Parathyroid adenoma (tissue), 2 donors: ENCODE results near the gene SLC35A5.

Experiments used
- H2AFZ ChIP-seq: fragments of 300-600 bp; sonication (generic); one replicate; pipeline ENCODE4 v1.7.0; 2017; ENCODE audit warnings: antibody characterized with exemption, mild to moderate bottlenecking
- H3K27ac ChIP-seq: fragments of 300-600 bp; sonication (generic); one replicate; pipeline ENCODE4 v1.7.0; 2017
- H3K27me3 ChIP-seq: fragments of 300-600 bp; sonication (generic); one replicate; pipeline ENCODE4 v1.7.0; 2017; ENCODE audit warnings: low read length; ENCODE audit not compliant: control insufficient read depth, insufficient read depth
- H3K36me3 ChIP-seq: fragments of 300-600 bp; sonication (generic); one replicate; pipeline ENCODE4 v1.7.0; 2017; ENCODE audit warnings: low read length; ENCODE audit not compliant: control insufficient read depth, insufficient read depth
- H3K4me1 ChIP-seq: fragments of 300-600 bp; sonication (generic); one replicate; pipeline ENCODE4 v1.7.0; 2017; ENCODE audit warnings: control low read depth
- H3K4me2 ChIP-seq: fragments of 300-600 bp; sonication (generic); one replicate; pipeline ENCODE4 v1.7.0; 2017; ENCODE audit warnings: low read length
- H3K4me3 ChIP-seq: fragments of 300-600 bp; sonication (generic); one replicate; pipeline ENCODE4 v1.7.0; 2017; ENCODE audit warnings: low read depth, low read length
- H3K79me2 ChIP-seq: fragments of 300-600 bp; sonication (generic); one replicate; pipeline ENCODE4 v1.7.0; 2017; ENCODE audit warnings: control low read depth
- H3K9ac ChIP-seq: fragments of 300-600 bp; sonication (generic); one replicate; pipeline ENCODE4 v1.7.0; 2017; ENCODE audit warnings: mild to moderate bottlenecking
- H3K9me3 ChIP-seq: fragments of 300-600 bp; sonication (generic); one replicate; pipeline ENCODE4 v1.7.0; 2017; ENCODE audit warnings: low read length; ENCODE audit not compliant: control insufficient read depth
- CTCF ChIP-seq: fragments of 300-600 bp; sonication (generic); IDR thresholded peaks from one replicate; pipeline ENCODE4 v1.7.0; 2017; ENCODE audit warnings: antibody characterized with exemption, mild to moderate bottlenecking
- donor health status: primary hyperparathyroidism.

The SLC35A5 gene

GRCh38 chr3:112606098-112606497, 44.3 kb downstream of the SLC35A5 start:
- Histone ChIP-seq H3K4me2 (no peak overlapping the region), H3K4me3 (no peak overlapping the region), H2AFZ (no peak overlapping the region), H3K4me1 (no peaks in the 10 kb centered on the region), H3K27me3 (no peaks in the 10 kb centered on the region), H3K27ac (no peak overlapping the region), H3K36me3 (no peaks in the 10 kb centered on the region), H3K9me3 (no peaks in the 10 kb centered on the region), H3K9ac (no peak overlapping the region), H3K79me2 (no peaks in the 10 kb centered on the region)
- no peak for TF ChIP-seq CTCF

- TF ChIP-seq CTCF: no peak
- Histone ChIP-seq H3K4me3 (no peak overlapping the region), H2AFZ (no peak overlapping the region), H3K79me2 (no peaks in the 10 kb centered on the region), H3K4me2 (no peak overlapping the region), H3K4me1 (no peaks in the 10 kb centered on the region), H3K27me3 (no peaks in the 10 kb centered on the region), H3K9me3 (no peaks in the 10 kb centered on the region), H3K36me3 (no peaks in the 10 kb centered on the region), H3K9ac (no peak overlapping the region), H3K27ac (no peak overlapping the region)
These were observed 46.0 kb downstream of the SLC35A5 start for GRCh38 chr3:112607863-112608262.

- TF ChIP-seq CTCF: no peak
- Histone ChIP-seq H2AFZ (no peak overlapping the region), H3K9ac (no peak overlapping the region), H3K27me3 (no peaks in the 10 kb centered on the region), H3K9me3 (no peaks in the 10 kb centered on the region), H3K79me2 (no peaks in the 10 kb centered on the region), H3K4me3 (no peak overlapping the region), H3K4me2 (no peak overlapping the region), H3K4me1 (no peaks in the 10 kb centered on the region), H3K27ac (no peak overlapping the region), H3K36me3 (no peaks in the 10 kb centered on the region)
These were observed 48.3 kb downstream of the SLC35A5 start for GRCh38 chr3:112610121-112610520.

- no peaks in the 10 kb centered on the region for H3K27me3 ChIP-seq
- H3K4me1 ChIP-seq: no peaks in the 10 kb centered on the region
- H3K36me3 ChIP-seq: no peaks in the 10 kb centered on the region
- H3K9me3 ChIP-seq: no peaks in the 10 kb centered on the region
- no peak overlapping the region for H2AFZ ChIP-seq
- no peak for TF ChIP-seq CTCF
- H3K27ac ChIP-seq: no peak overlapping the region
- H3K79me2 ChIP-seq: no peaks in the 10 kb centered on the region
- no peak overlapping the region for H3K4me3 ChIP-seq
- no peak overlapping the region for H3K4me2 ChIP-seq
- no peak overlapping the region for H3K9ac ChIP-seq
These were observed 50.1 kb downstream of the SLC35A5 start for GRCh38 chr3:112611752-112612515.
